Keratinocyte (primary cell): ENCODE results near the gene RUNX1. TPM values are rescaled to one million over a fixed set of nuclear protein-coding genes. Genes with fewer than 3 reads are reported as not detected.

ENCODE experiments used
- DNase-seq: peaks from one replicate; pipeline ENCODE4 v3.0.0-alpha.2; 2011; ENCODE audit warnings: low read depth, missing footprints, low spot score
- FAIRE-seq: peaks from 2 replicates; lab custom pipeline; 2011; peaks lifted over from hg19 to GRCh38; lab: Jason Lieb, UNC
- H2AFZ ChIP-seq: 2 replicates; pipeline ENCODE4 v1.6.0; 2012; ENCODE audit warnings: low read length, control low read depth, inconsistent platforms; ENCODE audit not compliant: control insufficient read depth
- H3K27ac ChIP-seq: 2 replicates; pipeline ENCODE4 v1.5.1; 2011; ENCODE audit warnings: low read length; ENCODE audit not compliant: control insufficient read depth, insufficient read depth
- H3K27me3 ChIP-seq: 3 replicates; pipeline ENCODE4 v1.6.0; 2011; ENCODE audit warnings: low read length; ENCODE audit not compliant: control insufficient read depth, insufficient read depth; ENCODE audit errors: extremely low read depth
- H3K36me3 ChIP-seq, 2 experiments: 2 replicates in 1 of 2; 3 replicates in 1 of 2; pipeline ENCODE4 v1.5.1; 2011; ENCODE audit warnings: low read length in 2 of 2, mild to moderate bottlenecking in 1 of 2; ENCODE audit not compliant: control insufficient read depth in 2 of 2, insufficient read depth in 2 of 2; ENCODE audit errors: extremely low read depth in 1 of 2
- H3K4me1 ChIP-seq: 3 replicates; pipeline ENCODE4 v1.5.1; 2011; ENCODE audit warnings: low read length; ENCODE audit not compliant: control insufficient read depth, insufficient read depth; ENCODE audit errors: extremely low read depth
- H3K4me2 ChIP-seq: 3 replicates; pipeline ENCODE4 v1.6.0; 2011; ENCODE audit warnings: low read depth, low read length; ENCODE audit not compliant: control insufficient read depth, insufficient read depth; ENCODE audit errors: extremely low read depth
- H3K4me3 ChIP-seq, 3 experiments: fragments of 200-600 bp in 1 of 3; sonication (generic) in 1 of 3; 2 replicates in 2 of 3; 3 replicates in 1 of 3; pipeline ENCODE4 v1.5.1; 2011 to 2016; ENCODE audit warnings: low read length in 3 of 3, mild to moderate bottlenecking in 3 of 3, control low read depth in 2 of 3, inconsistent platforms in 1 of 3, low read depth in 1 of 3, mixed read lengths in 1 of 3, mixed run types in 1 of 3, moderate library complexity in 1 of 3; ENCODE audit not compliant: control insufficient read depth in 2 of 3, insufficient read depth in 2 of 3; ENCODE audit errors: extremely low read depth in 1 of 3
- H3K79me2 ChIP-seq: 2 replicates; pipeline ENCODE4 v1.6.0; 2012; ENCODE audit warnings: low read length; ENCODE audit not compliant: control insufficient read depth, insufficient read depth
- H3K9ac ChIP-seq: 3 replicates; pipeline ENCODE4 v1.6.0; 2011; ENCODE audit warnings: low read length; ENCODE audit not compliant: control insufficient read depth, insufficient read depth; ENCODE audit errors: extremely low read depth
- H3K9me1 ChIP-seq: 3 replicates; pipeline ENCODE4 v1.6.0; 2011; ENCODE audit warnings: low read length; ENCODE audit not compliant: control insufficient read depth, insufficient read depth; ENCODE audit errors: extremely low read depth
- H3K9me3 ChIP-seq: 2 replicates; pipeline ENCODE4 v1.5.1; 2012; ENCODE audit warnings: low read depth, low read length; ENCODE audit not compliant: control insufficient read depth
- H4K20me1 ChIP-seq: 3 replicates; pipeline ENCODE4 v1.6.0; 2011; ENCODE audit warnings: low read length; ENCODE audit not compliant: control insufficient read depth, insufficient read depth; ENCODE audit errors: extremely low read depth
- CTCF ChIP-seq, 3 experiments: IDR thresholded peaks in 1 of 3; conservative IDR thresholded peaks in 1 of 3; optimal IDR thresholded peaks in 1 of 3; 2 replicates in 2 of 3; 3 replicates in 1 of 3; pipeline versions ENCODE3 to v1.5.1; 2011; ENCODE audit warnings: low read length in 3 of 3, mild to moderate bottlenecking in 3 of 3, moderate library complexity in 2 of 3, control low read depth in 1 of 3, inconsistent platforms in 1 of 3; ENCODE audit not compliant: insufficient read depth in 2 of 3; ENCODE audit errors: extremely low read depth in 1 of 3
- EZH2 ChIP-seq: IDR thresholded peaks from one replicate; pipeline ENCODE4 v1.6.1; 2012; ENCODE audit warnings: inconsistent platforms, mild to moderate bottlenecking, low read length, moderate library complexity
- dilution Hi-C: fragments of 300-500 bp; cut with MboI; formaldehyde crosslinking; loops from one replicate; pipeline ENCODE4 v1.7.0; 2020; ENCODE audit warnings: low sequenced_read_pairs; ENCODE audit not compliant: extremely low pct_ligation_motif_present
- polyA plus RNA-seq, 5 experiments: library from polyadenylated mRNA; depleted of rRNA in 3 of 5; stranded (reverse) in 3 of 5; stranded (forward) in 1 of 5; unstranded in 1 of 5; fragments of >200 nt; gene quantifications; 1 replicate in 1 of 5; 2 replicates in 3 of 5; 3 replicates in 1 of 5; pipeline versions ENCODE4 v1.2.1 to v1.2.3, GENCODE V29; 2011 to 2012; ENCODE audit warnings: missing spikeins in 2 of 5, low read depth in 1 of 5, low replicate concordance in 1 of 5

Gene RUNX1
- polyA plus RNA-seq, 1 donor (not counting 4 experiments of a cell fraction or from before 2014, with no cell fraction given) = 44.9 TPM

- Histone ChIP-seq H3K9ac (no peak overlapping the region), H3K9me3 (peaks cover 1% of the 10 kb centered on the region), H3K4me3 (no peak overlapping the region), H3K4me2 (no peak overlapping the region), H2AFZ (no peak overlapping the region), H3K27me3 (no peaks in the 10 kb centered on the region), H3K79me2 (no peaks in the 10 kb centered on the region), H4K20me1 (no peaks in the 10 kb centered on the region), H3K36me3 (no peaks in the 10 kb centered on the region), H3K4me1 (peaks cover 7% of the 10 kb centered on the region), H3K9me1 (no peaks in the 10 kb centered on the region), H3K27ac (no peak overlapping the region)
- FAIRE-seq = no peak
- TF ChIP-seq EZH2 (no peak), CTCF (optimal IDR thresholded peaks at IDR 0.05 in 1 of 3, IDR thresholded peaks at IDR 0.05 in 1 of 3, conservative IDR thresholded peaks at IDR 0.05 in 1 of 3; ENCODE audit: extremely low read depth in 1 of 3, insufficient read depth in 2 of 3, low read length in 3 of 3) (no peak)
- dilution Hi-C loops = no loop called here
- no peak for DNase-seq
These were observed 283.5 kb downstream of the RUNX1 start for GRCh38 chr21:34765619-34766018.

- DNase-seq (no peak), FAIRE-seq (no peak)
- dilution Hi-C loops = no loop called here
- no peaks in the 10 kb centered on the region for H3K9me1 ChIP-seq
- no peak overlapping the region for H3K27ac ChIP-seq
- no peaks in the 10 kb centered on the region for H4K20me1 ChIP-seq
- no peak overlapping the region for H3K4me2 ChIP-seq
- H3K79me2 ChIP-seq = no peaks in the 10 kb centered on the region
- no peaks in the 10 kb centered on the region for H3K36me3 ChIP-seq
- peaks cover 1% of the 10 kb centered on the region for H3K9me3 ChIP-seq
- no peak overlapping the region for H3K9ac ChIP-seq
- H3K4me1 ChIP-seq = peaks cover 7% of the 10 kb centered on the region
- H3K4me3 ChIP-seq = no peak overlapping the region
- no peak overlapping the region for H2AFZ ChIP-seq
- no peak for TF ChIP-seq CTCF (optimal IDR thresholded peaks at IDR 0.05 in 1 of 3, IDR thresholded peaks at IDR 0.05 in 1 of 3, conservative IDR thresholded peaks at IDR 0.05 in 1 of 3; ENCODE audit: extremely low read depth in 1 of 3, insufficient read depth in 2 of 3, low read length in 3 of 3)
- TF ChIP-seq EZH2 = no peak
- H3K27me3 ChIP-seq = no peaks in the 10 kb centered on the region
These were observed 284.3 kb downstream of the RUNX1 start for GRCh38 chr21:34764715-34765284.
